Measurements from ENCODE around the gene KCNQ5.

Gene KCNQ5

DNA sequence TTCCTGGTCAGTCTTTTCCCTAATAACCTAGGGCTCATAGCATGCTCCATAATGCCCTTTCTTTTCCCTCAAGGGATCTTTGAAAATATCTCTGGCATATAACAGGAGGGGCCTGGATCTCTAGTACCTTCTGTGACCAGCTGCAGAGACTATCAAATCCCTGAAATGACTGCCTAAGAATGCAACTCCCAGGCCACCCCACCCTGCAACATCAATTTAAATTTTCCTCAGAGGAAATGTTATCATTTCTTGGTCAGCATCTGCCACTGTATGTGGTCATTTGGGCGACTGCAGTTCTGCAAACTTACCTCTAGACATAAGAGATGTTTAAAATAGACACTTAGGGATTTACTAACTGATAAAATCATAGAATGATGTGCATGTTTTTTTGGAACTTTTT, 200.2 kb downstream of the KCNQ5 start (continued):
- TF ChIP-seq, protein P1, sequence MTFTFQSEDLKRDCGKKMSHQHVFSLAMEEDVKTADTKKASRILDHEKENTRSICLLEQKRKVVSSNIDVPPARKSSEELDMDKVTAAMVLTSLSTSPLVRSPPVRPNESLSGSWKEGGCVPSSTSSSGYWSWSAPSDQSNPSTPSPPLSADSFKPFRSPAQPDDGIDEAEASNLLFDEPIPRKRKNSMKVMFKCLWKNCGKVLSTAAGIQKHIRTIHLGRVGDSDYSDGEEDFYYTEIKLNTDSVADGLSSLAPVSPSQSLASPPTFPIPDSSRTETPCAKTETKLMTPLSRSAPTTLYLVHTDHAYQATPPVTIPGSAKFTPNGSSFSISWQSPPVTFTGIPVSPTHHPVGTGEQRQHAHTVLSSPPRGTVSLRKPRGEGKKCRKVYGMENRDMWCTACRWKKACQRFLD (tag by site-specific recombination; IDR thresholded peaks at IDR 0.05): no peak
- TF ChIP-seq ZNF248 (tag by site-specific recombination; IDR thresholded peaks at IDR 0.05) (no peak), ZBTB48 (tag by site-specific recombination; IDR thresholded peaks at IDR 0.05) (no peak), MYNN (tag by site-specific recombination; IDR thresholded peaks at IDR 0.05; ENCODE audit: borderline replicate concordance) (no peak), ZNF132 (tag by site-specific recombination; IDR thresholded peaks at IDR 0.05; ENCODE audit: borderline replicate concordance) (no peak), ZBTB17 (tag by site-specific recombination; IDR thresholded peaks at IDR 0.05) (no peak), ZNF623 (tag by site-specific recombination; IDR thresholded peaks at IDR 0.05) (no peak), ZNF292 (tag by site-specific recombination; IDR thresholded peaks at IDR 0.05; ENCODE audit: borderline replicate concordance, low read depth) (no peak), ZNF555 (tag by site-specific recombination; conservative IDR thresholded peaks at IDR 0.05) (no peak)
- TF ChIP-seq, protein P2, sequence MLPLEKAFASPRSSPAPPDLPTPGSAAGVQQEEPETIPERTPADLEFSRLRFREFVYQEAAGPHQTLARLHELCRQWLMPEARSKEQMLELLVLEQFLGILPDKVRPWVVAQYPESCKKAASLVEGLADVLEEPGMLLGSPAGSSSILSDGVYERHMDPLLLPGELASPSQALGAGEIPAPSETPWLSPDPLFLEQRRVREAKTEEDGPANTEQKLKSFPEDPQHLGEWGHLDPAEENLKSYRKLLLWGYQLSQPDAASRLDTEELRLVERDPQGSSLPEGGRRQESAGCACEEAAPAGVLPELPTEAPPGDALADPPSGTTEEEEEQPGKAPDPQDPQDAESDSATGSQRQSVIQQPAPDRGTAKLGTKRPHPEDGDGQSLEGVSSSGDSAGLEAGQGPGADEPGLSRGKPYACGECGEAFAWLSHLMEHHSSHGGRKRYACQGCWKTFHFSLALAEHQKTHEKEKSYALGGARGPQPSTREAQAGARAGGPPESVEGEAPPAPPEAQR (tag by site-specific recombination; IDR thresholded peaks at IDR 0.05): no peak

DNA sequence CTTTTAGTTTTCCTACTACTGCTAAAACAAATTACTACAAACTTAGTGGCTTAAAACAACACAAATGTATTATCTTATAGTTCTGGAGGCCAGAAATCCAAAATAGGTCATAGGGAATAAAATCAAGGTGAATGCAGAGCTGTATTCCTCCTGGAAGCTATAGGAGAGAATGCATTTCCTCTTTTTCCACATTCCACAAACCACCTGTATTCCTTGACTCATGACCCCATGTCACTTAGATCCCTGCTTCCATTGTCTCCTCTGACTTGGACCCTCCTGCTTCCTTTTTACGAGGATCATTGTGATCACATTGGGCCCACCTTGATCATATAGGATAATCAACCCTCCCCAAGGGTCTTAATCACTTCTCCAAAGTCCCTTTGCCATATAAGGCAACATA, 200.8 kb downstream of the KCNQ5 start:
- Histone ChIP-seq H3K4me3 (ENCODE audit: low read depth, low read length) (no peak overlapping the region), H3K9me3 (ENCODE audit: control insufficient read depth, insufficient read depth, low read depth, low read length) (no peaks in the 10 kb centered on the region), H3K27ac (ENCODE audit: extremely low read depth, low read depth, low read length) (no peak overlapping the region), H3K36me3 (ENCODE audit: control insufficient read depth in 2 of 2, insufficient read depth in 1 of 2, low read length in 2 of 2) (no peaks in the 10 kb centered on the region), H3K4me1 (ENCODE audit: control insufficient read depth, insufficient read depth, low read length) (no peaks in the 10 kb centered on the region)
- ChIA-PET POLR2A (no interaction called here), CTCF (interaction anchor here (0.6 to 1.0 kb wide), 2 partner anchors 12 to 25 kb away, joined by 3 to 4 read pairs; no protein-coding TSS in a partner anchor)
- TF ChIP-seq ZNF16 (tag by site-specific recombination; IDR thresholded peaks at IDR 0.05; ENCODE audit: low read depth) (no peak), YY2 (tag by site-specific recombination; IDR thresholded peaks at IDR 0.05) (no peak), SETDB1 (IDR thresholded peaks at IDR 0.05; ENCODE audit: insufficient read length, low read length) (no peak), TRIM28 (IDR thresholded peaks at IDR 0.05; ENCODE audit: borderline replicate concordance, low read length) (no peak), REST (tag by site-specific recombination; IDR thresholded peaks at IDR 0.05) (no peak)
- TF ChIP-seq, protein P3, sequence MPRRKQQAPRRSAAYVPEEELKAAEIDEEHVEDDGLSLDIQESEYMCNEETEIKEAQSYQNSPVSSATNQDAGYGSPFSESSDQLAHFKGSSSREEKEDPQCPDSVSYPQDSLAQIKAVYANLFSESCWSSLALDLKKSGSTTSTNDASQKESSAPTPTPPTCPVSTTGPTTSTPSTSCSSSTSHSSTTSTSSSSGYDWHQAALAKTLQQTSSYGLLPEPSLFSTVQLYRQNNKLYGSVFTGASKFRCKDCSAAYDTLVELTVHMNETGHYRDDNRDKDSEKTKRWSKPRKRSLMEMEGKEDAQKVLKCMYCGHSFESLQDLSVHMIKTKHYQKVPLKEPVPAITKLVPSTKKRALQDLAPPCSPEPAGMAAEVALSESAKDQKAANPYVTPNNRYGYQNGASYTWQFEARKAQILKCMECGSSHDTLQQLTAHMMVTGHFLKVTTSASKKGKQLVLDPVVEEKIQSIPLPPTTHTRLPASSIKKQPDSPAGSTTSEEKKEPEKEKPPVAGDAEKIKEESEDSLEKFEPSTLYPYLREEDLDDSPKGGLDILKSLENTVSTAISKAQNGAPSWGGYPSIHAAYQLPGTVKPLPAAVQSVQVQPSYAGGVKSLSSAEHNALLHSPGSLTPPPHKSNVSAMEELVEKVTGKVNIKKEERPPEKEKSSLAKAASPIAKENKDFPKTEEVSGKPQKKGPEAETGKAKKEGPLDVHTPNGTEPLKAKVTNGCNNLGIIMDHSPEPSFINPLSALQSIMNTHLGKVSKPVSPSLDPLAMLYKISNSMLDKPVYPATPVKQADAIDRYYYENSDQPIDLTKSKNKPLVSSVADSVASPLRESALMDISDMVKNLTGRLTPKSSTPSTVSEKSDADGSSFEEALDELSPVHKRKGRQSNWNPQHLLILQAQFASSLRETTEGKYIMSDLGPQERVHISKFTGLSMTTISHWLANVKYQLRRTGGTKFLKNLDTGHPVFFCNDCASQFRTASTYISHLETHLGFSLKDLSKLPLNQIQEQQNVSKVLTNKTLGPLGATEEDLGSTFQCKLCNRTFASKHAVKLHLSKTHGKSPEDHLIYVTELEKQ (tag by site-specific recombination; IDR thresholded peaks at IDR 0.05; ENCODE audit: borderline replicate concordance): no peak
- TF ChIP-seq, protein P4, sequence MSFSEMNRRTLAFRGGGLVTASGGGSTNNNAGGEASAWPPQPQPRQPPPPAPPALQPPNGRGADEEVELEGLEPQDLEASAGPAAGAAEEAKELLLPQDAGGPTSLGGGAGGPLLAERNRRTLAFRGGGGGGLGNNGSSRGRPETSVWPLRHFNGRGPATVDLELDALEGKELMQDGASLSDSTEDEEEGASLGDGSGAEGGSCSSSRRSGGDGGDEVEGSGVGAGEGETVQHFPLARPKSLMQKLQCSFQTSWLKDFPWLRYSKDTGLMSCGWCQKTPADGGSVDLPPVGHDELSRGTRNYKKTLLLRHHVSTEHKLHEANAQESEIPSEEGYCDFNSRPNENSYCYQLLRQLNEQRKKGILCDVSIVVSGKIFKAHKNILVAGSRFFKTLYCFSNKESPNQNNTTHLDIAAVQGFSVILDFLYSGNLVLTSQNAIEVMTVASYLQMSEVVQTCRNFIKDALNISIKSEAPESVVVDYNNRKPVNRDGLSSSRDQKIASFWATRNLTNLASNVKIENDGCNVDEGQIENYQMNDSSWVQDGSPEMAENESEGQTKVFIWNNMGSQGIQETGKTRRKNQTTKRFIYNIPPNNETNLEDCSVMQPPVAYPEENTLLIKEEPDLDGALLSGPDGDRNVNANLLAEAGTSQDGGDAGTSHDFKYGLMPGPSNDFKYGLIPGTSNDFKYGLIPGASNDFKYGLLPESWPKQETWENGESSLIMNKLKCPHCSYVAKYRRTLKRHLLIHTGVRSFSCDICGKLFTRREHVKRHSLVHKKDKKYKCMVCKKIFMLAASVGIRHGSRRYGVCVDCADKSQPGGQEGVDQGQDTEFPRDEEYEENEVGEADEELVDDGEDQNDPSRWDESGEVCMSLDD (tag by site-specific recombination; IDR thresholded peaks at IDR 0.05): no peak
- TF ChIP-seq, protein P5, sequence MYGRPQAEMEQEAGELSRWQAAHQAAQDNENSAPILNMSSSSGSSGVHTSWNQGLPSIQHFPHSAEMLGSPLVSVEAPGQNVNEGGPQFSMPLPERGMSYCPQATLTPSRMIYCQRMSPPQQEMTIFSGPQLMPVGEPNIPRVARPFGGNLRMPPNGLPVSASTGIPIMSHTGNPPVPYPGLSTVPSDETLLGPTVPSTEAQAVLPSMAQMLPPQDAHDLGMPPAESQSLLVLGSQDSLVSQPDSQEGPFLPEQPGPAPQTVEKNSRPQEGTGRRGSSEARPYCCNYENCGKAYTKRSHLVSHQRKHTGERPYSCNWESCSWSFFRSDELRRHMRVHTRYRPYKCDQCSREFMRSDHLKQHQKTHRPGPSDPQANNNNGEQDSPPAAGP (tag by site-specific recombination; IDR thresholded peaks at IDR 0.05): no peak

Data from HEK293 (cell line).